ENCODE results near the gene LRRC30. TPM values are rescaled to one million over a fixed set of nuclear protein-coding genes. Genes with fewer than 3 reads are reported as not detected.

Gene LRRC30
- total and polyA plus RNA-seq, 2 donors (not counting 1 experiment from before 2014, with no cell fraction given): not detected

DNA sequence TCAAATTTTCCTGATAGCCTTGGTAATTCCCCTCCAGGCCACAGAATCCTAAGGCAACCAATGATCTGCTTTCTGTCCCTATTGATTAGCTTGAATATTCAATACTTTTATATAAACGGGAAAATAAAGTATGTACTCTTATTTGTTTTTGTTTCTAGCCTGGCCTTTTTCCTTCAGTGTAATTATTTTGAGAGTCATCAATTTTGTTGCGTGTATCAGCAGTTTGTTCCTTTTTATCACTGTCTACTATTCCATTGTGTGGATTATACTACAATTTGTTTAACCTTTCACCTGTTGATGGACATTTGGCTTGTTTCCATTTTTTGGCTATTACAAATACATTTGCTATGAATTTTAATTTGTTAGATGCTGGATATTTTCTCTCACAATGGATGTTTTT lies 39.2 kb upstream of the LRRC30 start:
- Histone ChIP-seq H3K27me3 (ENCODE audit: control insufficient read depth, insufficient read depth, low read length) (no peaks in the 10 kb centered on the region), H3K36me3 (ENCODE audit: control insufficient read depth, insufficient read depth, low read length) (no peaks in the 10 kb centered on the region), H3K4me2 (ENCODE audit: extremely low read depth, insufficient read depth, low read length) (no peak overlapping the region), H3K27ac (ENCODE audit: insufficient read depth, low read length) (no peak overlapping the region), H4K20me1 (ENCODE audit: control insufficient read depth, extremely low read depth, insufficient read depth, low read length) (no peaks in the 10 kb centered on the region), H3K79me2 (ENCODE audit: control insufficient read depth, insufficient read depth, low read length) (no peaks in the 10 kb centered on the region), H3K4me1 (ENCODE audit: control insufficient read depth, extremely low read depth, insufficient read depth, low read length) (no peaks in the 10 kb centered on the region), H3K9ac (ENCODE audit: insufficient read depth, low read length) (no peak overlapping the region), H3K9me3 (ENCODE audit: control insufficient read depth, insufficient read depth, low read depth, low read length) (no peaks in the 10 kb centered on the region), H3K4me3 (replicated peaks in 1 of 4; ENCODE audit: control extremely low read depth in 1 of 4, insufficient read depth in 1 of 4, low read depth in 3 of 4, low read length in 4 of 4) (no peak overlapping the region), H2AFZ (ENCODE audit: low read length) (no peak overlapping the region)
- no peak for DNase-seq (ENCODE audit: low read depth in 2 of 2)
- TF ChIP-seq, protein P1, sequence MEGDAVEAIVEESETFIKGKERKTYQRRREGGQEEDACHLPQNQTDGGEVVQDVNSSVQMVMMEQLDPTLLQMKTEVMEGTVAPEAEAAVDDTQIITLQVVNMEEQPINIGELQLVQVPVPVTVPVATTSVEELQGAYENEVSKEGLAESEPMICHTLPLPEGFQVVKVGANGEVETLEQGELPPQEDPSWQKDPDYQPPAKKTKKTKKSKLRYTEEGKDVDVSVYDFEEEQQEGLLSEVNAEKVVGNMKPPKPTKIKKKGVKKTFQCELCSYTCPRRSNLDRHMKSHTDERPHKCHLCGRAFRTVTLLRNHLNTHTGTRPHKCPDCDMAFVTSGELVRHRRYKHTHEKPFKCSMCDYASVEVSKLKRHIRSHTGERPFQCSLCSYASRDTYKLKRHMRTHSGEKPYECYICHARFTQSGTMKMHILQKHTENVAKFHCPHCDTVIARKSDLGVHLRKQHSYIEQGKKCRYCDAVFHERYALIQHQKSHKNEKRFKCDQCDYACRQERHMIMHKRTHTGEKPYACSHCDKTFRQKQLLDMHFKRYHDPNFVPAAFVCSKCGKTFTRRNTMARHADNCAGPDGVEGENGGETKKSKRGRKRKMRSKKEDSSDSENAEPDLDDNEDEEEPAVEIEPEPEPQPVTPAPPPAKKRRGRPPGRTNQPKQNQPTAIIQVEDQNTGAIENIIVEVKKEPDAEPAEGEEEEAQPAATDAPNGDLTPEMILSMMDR (conservative IDR thresholded peaks at IDR 0.05 in 1 of 2, IDR thresholded peaks at IDR 0.05 in 1 of 2; ENCODE audit: low read depth in 1 of 2, low read length in 2 of 2): no peak
- TF ChIP-seq EZH2 (IDR thresholded peaks at IDR 0.05; ENCODE audit: low read length, missing control alignments): no peak

DNA sequence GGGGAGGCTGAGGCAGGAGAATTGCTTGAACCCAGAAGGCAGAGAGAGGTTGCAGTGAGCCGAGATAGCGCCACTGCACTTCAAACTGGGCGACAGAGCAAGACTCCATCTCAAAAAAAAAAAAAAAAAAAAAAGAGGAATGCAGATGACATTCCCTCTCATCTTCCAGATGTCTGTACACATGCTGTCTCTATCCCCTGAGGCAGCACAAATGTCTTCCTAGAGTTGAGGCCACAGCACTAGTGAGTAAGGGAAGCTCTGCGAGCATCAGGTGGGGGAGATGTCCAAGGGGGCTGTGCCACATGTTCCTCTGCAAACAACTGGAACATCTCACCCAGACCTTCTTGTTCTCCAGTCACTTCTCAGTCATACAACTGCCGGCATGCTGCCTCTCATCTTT lies 35.6 kb upstream of the LRRC30 start:
- Histone ChIP-seq H3K27ac (ENCODE audit: insufficient read depth, low read length) (no peak overlapping the region), H3K4me2 (ENCODE audit: extremely low read depth, insufficient read depth, low read length) (no peak overlapping the region), H3K9me3 (ENCODE audit: control insufficient read depth, insufficient read depth, low read depth, low read length) (no peaks in the 10 kb centered on the region), H4K20me1 (ENCODE audit: control insufficient read depth, extremely low read depth, insufficient read depth, low read length) (no peaks in the 10 kb centered on the region), H3K27me3 (ENCODE audit: control insufficient read depth, insufficient read depth, low read length) (no peaks in the 10 kb centered on the region), H3K36me3 (ENCODE audit: control insufficient read depth, insufficient read depth, low read length) (no peaks in the 10 kb centered on the region), H3K4me1 (ENCODE audit: control insufficient read depth, extremely low read depth, insufficient read depth, low read length) (no peaks in the 10 kb centered on the region), H3K4me3 (replicated peaks in 1 of 4; ENCODE audit: control extremely low read depth in 1 of 4, insufficient read depth in 1 of 4, low read depth in 3 of 4, low read length in 4 of 4) (no peak overlapping the region), H2AFZ (ENCODE audit: low read length) (no peak overlapping the region), H3K9ac (ENCODE audit: insufficient read depth, low read length) (no peak overlapping the region), H3K79me2 (ENCODE audit: control insufficient read depth, insufficient read depth, low read length) (no peaks in the 10 kb centered on the region)
- TF ChIP-seq EZH2 (IDR thresholded peaks at IDR 0.05; ENCODE audit: low read length, missing control alignments): no peak
- TF ChIP-seq, protein P1 (conservative IDR thresholded peaks at IDR 0.05 in 1 of 2, IDR thresholded peaks at IDR 0.05 in 1 of 2; ENCODE audit: low read depth in 1 of 2, low read length in 2 of 2): no peak
- DNase-seq (ENCODE audit: low read depth in 2 of 2): no peak

DNA sequence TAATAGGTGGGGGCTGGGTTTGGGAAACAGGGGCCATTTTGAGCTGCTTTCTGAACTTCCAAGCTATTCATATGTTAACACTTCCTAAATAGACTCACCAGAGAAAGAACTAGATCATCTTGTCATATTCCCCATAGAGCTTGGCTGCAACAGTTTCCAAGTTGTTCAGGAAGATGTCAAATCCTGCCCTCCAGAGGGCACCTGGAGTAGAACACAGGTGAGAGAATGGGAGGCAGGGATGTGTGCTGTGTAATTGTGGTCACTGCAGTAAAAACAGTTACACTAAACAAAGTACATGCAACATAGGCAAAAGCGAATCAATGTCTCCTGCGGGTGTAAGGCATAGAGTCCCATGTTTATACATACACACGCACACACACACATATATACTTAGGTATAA lies 34.5 kb upstream of the LRRC30 start:
- no peak for DNase-seq (ENCODE audit: low read depth in 2 of 2)
- Histone ChIP-seq H4K20me1 (ENCODE audit: control insufficient read depth, extremely low read depth, insufficient read depth, low read length) (no peaks in the 10 kb centered on the region), H3K27me3 (ENCODE audit: control insufficient read depth, insufficient read depth, low read length) (no peaks in the 10 kb centered on the region), H3K9ac (ENCODE audit: insufficient read depth, low read length) (no peak overlapping the region), H3K4me2 (ENCODE audit: extremely low read depth, insufficient read depth, low read length) (no peak overlapping the region), H3K4me3 (replicated peaks in 1 of 4; ENCODE audit: control extremely low read depth in 1 of 4, insufficient read depth in 1 of 4, low read depth in 3 of 4, low read length in 4 of 4) (no peak overlapping the region), H2AFZ (ENCODE audit: low read length) (no peak overlapping the region), H3K9me3 (ENCODE audit: control insufficient read depth, insufficient read depth, low read depth, low read length) (no peaks in the 10 kb centered on the region), H3K79me2 (ENCODE audit: control insufficient read depth, insufficient read depth, low read length) (no peaks in the 10 kb centered on the region), H3K4me1 (ENCODE audit: control insufficient read depth, extremely low read depth, insufficient read depth, low read length) (no peaks in the 10 kb centered on the region), H3K27ac (ENCODE audit: insufficient read depth, low read length) (no peak overlapping the region), H3K36me3 (ENCODE audit: control insufficient read depth, insufficient read depth, low read length) (no peaks in the 10 kb centered on the region)
- TF ChIP-seq EZH2 (IDR thresholded peaks at IDR 0.05; ENCODE audit: low read length, missing control alignments): no peak
- TF ChIP-seq, protein P1 (conservative IDR thresholded peaks at IDR 0.05 in 1 of 2, IDR thresholded peaks at IDR 0.05 in 1 of 2; ENCODE audit: low read depth in 1 of 2, low read length in 2 of 2): no peak

Data from fibroblast of lung (primary cell).